Measurements from ENCODE around the gene CDH22.

The CDH22 gene

GRCh38 chr20:46137816-46138215, 170.5 kb downstream of the CDH22 start:
- no peak overlapping the region for H3K4me2 ChIP-seq (ENCODE audit: low read length, poor library complexity, severe bottlenecking)
- no peak overlapping the region for H3K14ac ChIP-seq (ENCODE audit: low read length in 2 of 2)
- 93% methylated on average over 3 of the region's 5 CpGs for whole genome bisulfite sequencing
- H3K27ac ChIP-seq (ENCODE audit: low read length, poor library complexity, severe bottlenecking) = no peak overlapping the region
- H3K27me3 ChIP-seq (ENCODE audit: control insufficient read depth in 1 of 2, insufficient read depth in 1 of 2, low read length in 2 of 2) = peaks cover 70 to 83% of the 10 kb centered on the region in 2 experiments
- no peaks in the 10 kb centered on the region for H3K4me1 ChIP-seq (ENCODE audit: control insufficient read depth, insufficient read depth, low read depth, low read length)
- no peak overlapping the region for H3K4me3 ChIP-seq (ENCODE audit: insufficient read depth in 1 of 2, low read depth in 1 of 2, low read length in 2 of 2)
- H4K91ac ChIP-seq (ENCODE audit: low read length) = no peak overlapping the region
- no peaks in the 10 kb centered on the region for H3K36me3 ChIP-seq (ENCODE audit: control insufficient read depth in 1 of 2, insufficient read depth in 2 of 2, low read depth in 1 of 2, low read length in 2 of 2)
- DNase-seq = no peak
- H2BK5ac ChIP-seq (ENCODE audit: low read depth, low read length, poor library complexity, severe bottlenecking) = no peak overlapping the region
- H2AK5ac ChIP-seq (ENCODE audit: low read length, severe bottlenecking) = no peak overlapping the region
- H3K23ac ChIP-seq (ENCODE audit: low read length in 2 of 2) = no peak overlapping the region
- H4K8ac ChIP-seq (ENCODE audit: low read length) = no peak overlapping the region
- H2BK120ac ChIP-seq (ENCODE audit: low read depth, low read length) = no peak overlapping the region
- H3K79me1 ChIP-seq (replicated peaks; ENCODE audit: low read length, poor library complexity, severe bottlenecking) = no peaks in the 10 kb centered on the region
- H3K18ac ChIP-seq (ENCODE audit: low read depth in 1 of 2, low read length in 2 of 2) = no peak overlapping the region
- no peak overlapping the region for H2BK15ac ChIP-seq (ENCODE audit: low read depth, poor library complexity, severe bottlenecking)
- H2AFZ ChIP-seq (ENCODE audit: low read depth, low read length) = no peak overlapping the region
- H3K9me3 ChIP-seq (ENCODE audit: control insufficient read depth, low read length) = no peaks in the 10 kb centered on the region
- H2BK12ac ChIP-seq (ENCODE audit: low read length in 2 of 2) = no peak overlapping the region
- H3K4ac ChIP-seq (ENCODE audit: low read depth in 1 of 2, low read length in 2 of 2) = no peak overlapping the region
- no peak overlapping the region for H3K9ac ChIP-seq (ENCODE audit: low read length)

DNA sequence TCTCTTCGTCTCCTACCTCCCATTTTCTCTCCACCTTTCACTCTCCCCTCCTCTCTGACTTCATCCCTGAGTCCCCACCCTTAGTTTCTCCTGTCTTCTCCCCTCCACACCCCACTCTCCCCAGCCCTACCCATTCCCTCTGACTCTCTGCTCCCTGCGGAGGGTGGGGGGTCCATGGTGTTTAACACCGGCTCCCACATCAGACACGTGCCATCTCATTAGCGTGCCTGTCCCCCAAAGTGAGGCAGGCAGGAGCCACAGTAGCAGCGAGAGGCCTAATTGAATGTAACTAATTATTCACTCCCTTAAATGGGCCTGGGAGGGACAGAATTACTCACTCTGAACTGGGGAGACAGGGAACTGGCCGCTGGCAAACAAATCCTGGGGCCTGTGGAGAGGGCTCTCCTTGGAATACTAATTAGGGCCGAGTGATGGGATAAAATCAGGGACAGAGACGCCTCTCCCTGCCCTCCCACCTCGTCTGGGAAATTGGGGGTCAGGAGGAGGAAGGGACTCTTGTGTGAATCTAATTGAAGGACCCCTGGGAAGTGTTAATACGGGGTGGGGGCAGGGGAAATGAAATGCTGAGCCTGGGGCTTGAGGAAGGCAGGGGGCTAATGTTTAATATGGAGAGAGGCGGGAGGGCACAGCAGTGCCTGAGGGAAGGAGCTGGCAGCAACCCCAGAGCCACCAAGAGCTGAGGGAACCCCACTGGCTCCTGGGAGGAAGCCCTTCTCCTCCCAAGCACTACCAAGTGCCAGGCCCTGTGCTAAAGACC, 172.3 kb downstream of the CDH22 start:
- no peaks in the 10 kb centered on the region for H3K9me3 ChIP-seq (ENCODE audit: control insufficient read depth, low read length)
- no peak overlapping the region for H2BK5ac ChIP-seq (ENCODE audit: low read depth, low read length, poor library complexity, severe bottlenecking)

DNA sequence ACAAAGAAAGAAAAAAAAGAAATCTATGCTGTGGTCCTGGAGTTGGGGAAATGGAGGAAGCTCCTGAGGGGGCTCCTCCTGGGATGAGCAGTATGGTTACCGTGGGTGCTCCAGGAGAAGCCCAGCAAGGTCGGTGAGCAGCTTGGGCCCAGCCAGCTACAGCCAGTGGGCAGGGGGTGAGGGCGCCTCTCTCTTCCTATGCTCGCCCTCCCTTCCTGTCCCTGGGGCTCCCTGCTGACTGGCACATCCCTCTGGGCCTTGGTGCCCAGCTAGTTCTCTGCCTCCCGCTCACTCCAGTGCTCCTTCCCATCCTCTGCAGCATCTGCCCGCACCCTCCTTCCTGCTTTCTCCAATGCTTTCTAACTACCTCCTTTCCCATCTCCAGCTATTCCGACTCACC, 173.6 kb downstream of the CDH22 start:
- no peak for DNase-seq
- H2BK12ac ChIP-seq (ENCODE audit: low read length in 2 of 2) = no peak overlapping the region
- no peak overlapping the region for H3K4me3 ChIP-seq (ENCODE audit: insufficient read depth in 1 of 2, low read depth in 1 of 2, low read length in 2 of 2)
- no peak overlapping the region for H2BK15ac ChIP-seq (ENCODE audit: low read depth, poor library complexity, severe bottlenecking)
- no peaks in the 10 kb centered on the region for H3K79me1 ChIP-seq (replicated peaks; ENCODE audit: low read length, poor library complexity, severe bottlenecking)
- H4K91ac ChIP-seq (ENCODE audit: low read length) = no peak overlapping the region
- H3K14ac ChIP-seq (ENCODE audit: low read length in 2 of 2) = no peak overlapping the region
- H2AK5ac ChIP-seq (ENCODE audit: low read length, severe bottlenecking) = no peak overlapping the region
- no peak overlapping the region for H2BK120ac ChIP-seq (ENCODE audit: low read depth, low read length)
- H2AFZ ChIP-seq (ENCODE audit: low read depth, low read length) = no peak overlapping the region
- H2BK5ac ChIP-seq (ENCODE audit: low read depth, low read length, poor library complexity, severe bottlenecking) = no peak overlapping the region
- H3K9me3 ChIP-seq (ENCODE audit: control insufficient read depth, low read length) = no peaks in the 10 kb centered on the region
- H3K4me1 ChIP-seq (ENCODE audit: control insufficient read depth, insufficient read depth, low read depth, low read length) = no peaks in the 10 kb centered on the region
- peaks cover 66 to 79% of the 10 kb centered on the region in 2 experiments for H3K27me3 ChIP-seq (ENCODE audit: control insufficient read depth in 1 of 2, insufficient read depth in 1 of 2, low read length in 2 of 2)
- no peak overlapping the region for H3K23ac ChIP-seq (ENCODE audit: low read length in 2 of 2)
- 83% methylated on average over 7 of the region's 7 CpGs for WGBS
- no peak overlapping the region for H3K18ac ChIP-seq (ENCODE audit: low read depth in 1 of 2, low read length in 2 of 2)
- H3K9ac ChIP-seq (ENCODE audit: low read length) = no peak overlapping the region
- no peaks in the 10 kb centered on the region for H3K36me3 ChIP-seq (ENCODE audit: control insufficient read depth in 1 of 2, insufficient read depth in 2 of 2, low read depth in 1 of 2, low read length in 2 of 2)
- no peak overlapping the region for H3K4ac ChIP-seq (ENCODE audit: low read depth in 1 of 2, low read length in 2 of 2)
- no peak overlapping the region for H3K27ac ChIP-seq (ENCODE audit: low read length, poor library complexity, severe bottlenecking)
- H4K8ac ChIP-seq (ENCODE audit: low read length) = no peak overlapping the region
- H3K4me2 ChIP-seq (ENCODE audit: low read length, poor library complexity, severe bottlenecking) = no peak overlapping the region

More for the DNA sequence above, 172.3 kb downstream of the CDH22 start:
- Histone ChIP-seq H2AFZ (ENCODE audit: low read depth, low read length) (no peak overlapping the region), H3K27ac (ENCODE audit: low read length, poor library complexity, severe bottlenecking) (no peak overlapping the region), H3K4me1 (ENCODE audit: control insufficient read depth, insufficient read depth, low read depth, low read length) (no peaks in the 10 kb centered on the region), H2BK15ac (ENCODE audit: low read depth, poor library complexity, severe bottlenecking) (no peak overlapping the region), H3K23ac (ENCODE audit: low read length in 2 of 2) (no peak overlapping the region), H4K8ac (ENCODE audit: low read length) (no peak overlapping the region), H3K9ac (ENCODE audit: low read length) (no peak overlapping the region), H3K14ac (ENCODE audit: low read length in 2 of 2) (no peak overlapping the region), H3K4me3 (ENCODE audit: insufficient read depth in 1 of 2, low read depth in 1 of 2, low read length in 2 of 2) (no peak overlapping the region), H3K4ac (ENCODE audit: low read depth in 1 of 2, low read length in 2 of 2) (no peak overlapping the region), H3K79me1 (replicated peaks; ENCODE audit: low read length, poor library complexity, severe bottlenecking) (no peaks in the 10 kb centered on the region), H3K36me3 (ENCODE audit: control insufficient read depth in 1 of 2, insufficient read depth in 2 of 2, low read depth in 1 of 2, low read length in 2 of 2) (no peaks in the 10 kb centered on the region), H2AK5ac (ENCODE audit: low read length, severe bottlenecking) (no peak overlapping the region), H3K27me3 (ENCODE audit: control insufficient read depth in 1 of 2, insufficient read depth in 1 of 2, low read length in 2 of 2) (peaks cover 66 to 79% of the 10 kb centered on the region in 2 experiments), H3K18ac (ENCODE audit: low read depth in 1 of 2, low read length in 2 of 2) (no peak overlapping the region), H4K91ac (ENCODE audit: low read length) (no peak overlapping the region), H3K4me2 (ENCODE audit: low read length, poor library complexity, severe bottlenecking) (no peak overlapping the region), H2BK120ac (ENCODE audit: low read depth, low read length) (no peak overlapping the region), H2BK12ac (ENCODE audit: low read length in 2 of 2) (no peak overlapping the region)
- no peak for DNase-seq
- WGBS = 37% methylated on average over 10 of the region's 12 CpGs

- 81% methylated on average over 8 of the region's 11 CpGs for WGBS
- Histone ChIP-seq H3K4me2 (ENCODE audit: low read length, poor library complexity, severe bottlenecking) (no peak overlapping the region), H3K23ac (ENCODE audit: low read length in 2 of 2) (no peak overlapping the region), H3K36me3 (ENCODE audit: control insufficient read depth in 1 of 2, insufficient read depth in 2 of 2, low read depth in 1 of 2, low read length in 2 of 2) (no peaks in the 10 kb centered on the region), H3K27ac (ENCODE audit: low read length, poor library complexity, severe bottlenecking) (no peak overlapping the region), H2BK12ac (ENCODE audit: low read length in 2 of 2) (no peak overlapping the region), H3K4ac (ENCODE audit: low read depth in 1 of 2, low read length in 2 of 2) (no peak overlapping the region), H3K9ac (ENCODE audit: low read length) (no peak overlapping the region), H4K8ac (ENCODE audit: low read length) (no peak overlapping the region), H3K9me3 (ENCODE audit: control insufficient read depth, low read length) (no peaks in the 10 kb centered on the region), H2AK5ac (ENCODE audit: low read length, severe bottlenecking) (no peak overlapping the region), H2AFZ (ENCODE audit: low read depth, low read length) (no peak overlapping the region), H2BK15ac (ENCODE audit: low read depth, poor library complexity, severe bottlenecking) (no peak overlapping the region), H4K91ac (ENCODE audit: low read length) (no peak overlapping the region), H3K4me3 (ENCODE audit: insufficient read depth in 1 of 2, low read depth in 1 of 2, low read length in 2 of 2) (no peak overlapping the region), H3K14ac (ENCODE audit: low read length in 2 of 2) (no peak overlapping the region), H3K18ac (ENCODE audit: low read depth in 1 of 2, low read length in 2 of 2) (no peak overlapping the region), H3K27me3 (ENCODE audit: control insufficient read depth in 1 of 2, insufficient read depth in 1 of 2, low read length in 2 of 2) (peaks cover 62 to 79% of the 10 kb centered on the region in 2 experiments), H2BK120ac (ENCODE audit: low read depth, low read length) (no peak overlapping the region), H3K4me1 (ENCODE audit: control insufficient read depth, insufficient read depth, low read depth, low read length) (no peaks in the 10 kb centered on the region), H3K79me1 (replicated peaks; ENCODE audit: low read length, poor library complexity, severe bottlenecking) (no peaks in the 10 kb centered on the region), H2BK5ac (ENCODE audit: low read depth, low read length, poor library complexity, severe bottlenecking) (no peak overlapping the region)
- DNase-seq = no peak
Observed at GRCh38 chr20:46133886-46134654, 174.2 kb downstream of the CDH22 start.
